Activated T-cell treated with anti-CD3 and anti-CD28 coated beads for 24 hours (primary cell): ENCODE data around the gene GPATCH2.
"Not testable (repeated sequence)": the region's sequence is repeated elsewhere in the genome, so short reads cannot be mapped to it uniquely, and the experiment has no call there.

Source experiments
- DNase-seq: peaks from one replicate; pipeline ENCODE4 v3.0.0-alpha.2; 2020; ENCODE audit warnings: low read depth

GPATCH2 gene

DNA sequence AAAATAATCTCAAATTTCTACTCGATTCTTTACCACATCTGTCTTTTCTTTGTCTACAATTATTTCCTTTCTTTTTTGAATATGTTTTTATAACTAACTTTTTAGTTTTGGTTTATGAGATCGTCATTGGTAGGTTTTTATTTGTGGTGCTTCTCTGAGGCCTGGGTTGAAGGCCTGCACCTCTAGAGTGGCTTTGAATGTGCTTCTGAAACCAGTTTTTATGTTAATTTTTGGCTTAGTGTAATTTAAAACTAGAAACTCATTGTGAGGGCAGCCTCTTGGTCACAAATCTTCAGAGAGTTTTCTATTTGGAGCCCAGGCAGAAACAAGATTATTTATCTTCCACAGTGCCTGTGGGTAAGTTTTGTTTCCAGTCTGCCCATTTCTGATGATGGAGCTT is 187.0 kb downstream of the GPATCH2 start:
- no peak for DNase-seq

DNA sequence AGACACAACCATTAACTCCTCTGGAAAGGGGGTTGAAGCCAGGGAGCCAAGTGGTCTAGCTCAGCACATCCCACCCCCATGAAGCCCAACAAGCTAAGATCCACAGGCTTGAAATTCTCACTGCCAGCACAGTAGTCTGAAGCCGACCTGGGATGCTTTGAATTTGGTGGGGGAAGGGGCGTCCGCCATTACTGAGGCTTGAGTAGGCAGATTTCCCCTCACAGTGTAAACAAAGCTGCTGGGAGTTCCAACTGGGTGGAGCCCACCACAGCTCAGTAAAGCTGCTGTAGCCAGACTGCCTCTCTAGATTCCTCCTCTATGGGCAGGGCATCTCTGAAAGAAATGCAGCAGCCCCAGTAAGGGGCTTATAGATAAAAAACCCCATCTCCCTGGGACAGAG is 193.5 kb downstream of the GPATCH2 start:
- DNase-seq: no peak

DNA sequence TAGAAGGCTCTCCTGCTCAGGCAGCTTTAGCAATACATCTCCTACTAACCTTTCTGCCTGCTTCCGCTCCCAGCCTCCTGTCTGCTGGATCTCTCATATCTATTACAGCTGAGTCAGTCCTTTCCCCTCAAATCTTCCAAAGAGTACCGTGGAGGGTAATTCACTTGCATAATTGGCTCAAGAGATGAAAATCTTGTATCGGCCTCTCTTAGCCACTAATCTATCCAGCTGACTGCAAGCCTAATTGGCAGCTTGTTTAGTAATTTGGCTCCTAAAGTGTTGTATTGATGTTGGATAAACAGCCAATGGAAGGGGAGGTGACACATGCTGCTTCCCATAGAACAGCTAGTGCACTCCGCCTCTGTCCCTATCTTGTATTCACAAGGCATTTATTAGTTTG is 195.7 kb downstream of the GPATCH2 start:
- no peak for DNase-seq

DNA sequence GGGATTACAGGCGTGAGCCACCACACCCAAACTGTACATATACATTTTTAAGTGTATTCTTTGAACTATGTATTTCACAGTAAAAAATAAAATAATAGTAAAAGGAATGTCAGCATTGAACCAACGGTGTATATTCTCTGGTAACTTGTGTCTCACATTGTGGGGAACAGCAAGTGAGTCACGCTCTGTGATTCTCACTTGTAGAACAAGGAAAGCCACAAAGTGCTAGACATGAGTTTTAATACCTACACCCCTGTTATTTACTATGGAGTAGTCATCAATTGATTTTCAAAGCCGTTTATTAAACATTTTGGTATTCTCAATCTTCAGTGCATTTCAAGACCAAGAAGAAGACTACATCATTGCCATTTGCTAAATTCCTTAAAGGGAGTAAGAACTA is 197.2 kb downstream of the GPATCH2 start:
- DNase-seq: no peak

DNA sequence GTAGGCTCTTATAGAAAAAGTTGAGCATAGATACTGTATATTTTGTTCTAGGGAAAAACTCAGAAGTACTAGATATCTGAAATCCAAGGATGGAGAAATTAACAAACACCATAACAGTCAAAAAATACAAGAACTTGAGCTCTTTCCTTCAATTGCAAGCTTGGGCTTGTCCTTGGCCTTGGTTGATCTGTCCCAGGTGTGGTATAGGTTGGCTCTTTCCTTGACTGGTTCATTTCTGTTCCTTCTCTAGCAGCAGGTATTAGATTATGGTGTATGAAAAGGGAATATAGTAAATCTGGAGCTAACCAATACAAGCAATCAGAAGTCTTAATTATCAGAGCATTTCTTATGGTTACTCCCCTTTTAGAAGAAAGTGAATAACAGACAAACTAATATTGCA is 198.6 kb downstream of the GPATCH2 start:
- DNase-seq: no peak

DNA sequence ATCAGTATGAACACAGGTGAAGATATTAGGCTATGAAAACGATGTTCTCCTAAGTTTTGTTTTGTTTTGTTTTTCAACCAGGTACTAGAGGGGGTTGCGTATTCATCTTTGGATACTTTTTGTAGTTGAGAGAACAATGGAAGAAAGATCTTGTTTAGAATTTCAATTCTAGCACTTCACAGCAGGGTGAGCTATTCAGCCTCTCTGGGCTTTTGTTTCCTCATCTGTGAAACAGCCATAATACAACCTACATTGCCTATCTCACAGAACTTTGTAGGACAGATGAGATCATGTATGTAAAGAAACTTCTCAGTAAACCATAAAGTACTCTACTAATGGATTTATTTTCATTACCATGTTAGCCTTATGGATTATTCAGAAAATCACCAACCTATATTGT is 199.5 kb downstream of the GPATCH2 start:
- DNase-seq: no peak

DNA sequence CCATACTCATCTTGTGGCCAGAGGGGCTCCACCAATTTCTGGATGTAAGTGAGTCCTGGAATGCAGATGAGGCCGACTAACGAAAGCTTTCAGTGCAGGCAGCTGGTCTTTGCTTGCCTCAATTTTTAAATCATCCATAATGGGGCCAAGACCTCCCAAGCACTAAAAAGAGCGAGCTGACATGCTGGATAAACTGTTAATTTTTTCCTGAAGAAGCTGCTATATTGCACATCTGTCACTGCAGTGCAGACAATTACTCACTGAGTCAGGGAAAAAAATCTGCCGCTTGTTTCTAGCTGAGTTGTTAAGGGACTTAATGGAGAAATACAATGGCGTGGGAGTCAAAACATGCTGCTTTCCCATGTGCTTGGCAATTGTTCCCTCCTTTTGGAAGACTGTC is 205.5 kb downstream of the GPATCH2 start:
- DNase-seq: no peak

DNA sequence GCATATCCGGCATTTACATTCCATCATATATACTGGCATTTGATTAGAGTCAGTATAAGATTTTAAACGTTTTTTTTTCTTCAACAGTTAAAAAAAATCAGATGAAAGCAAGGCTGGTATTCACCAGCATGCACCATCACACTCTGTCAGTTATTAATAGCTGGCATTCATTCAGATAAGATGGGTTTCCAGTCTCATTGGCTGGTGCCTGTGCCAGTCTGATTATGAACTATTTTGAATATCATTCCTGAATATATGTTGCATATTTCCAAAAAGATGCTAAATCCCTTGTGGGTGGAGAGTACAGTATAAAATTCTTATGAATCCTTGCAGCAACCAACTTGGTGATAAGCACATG is 211.7 kb downstream of the GPATCH2 start:
- no peak for DNase-seq

DNA sequence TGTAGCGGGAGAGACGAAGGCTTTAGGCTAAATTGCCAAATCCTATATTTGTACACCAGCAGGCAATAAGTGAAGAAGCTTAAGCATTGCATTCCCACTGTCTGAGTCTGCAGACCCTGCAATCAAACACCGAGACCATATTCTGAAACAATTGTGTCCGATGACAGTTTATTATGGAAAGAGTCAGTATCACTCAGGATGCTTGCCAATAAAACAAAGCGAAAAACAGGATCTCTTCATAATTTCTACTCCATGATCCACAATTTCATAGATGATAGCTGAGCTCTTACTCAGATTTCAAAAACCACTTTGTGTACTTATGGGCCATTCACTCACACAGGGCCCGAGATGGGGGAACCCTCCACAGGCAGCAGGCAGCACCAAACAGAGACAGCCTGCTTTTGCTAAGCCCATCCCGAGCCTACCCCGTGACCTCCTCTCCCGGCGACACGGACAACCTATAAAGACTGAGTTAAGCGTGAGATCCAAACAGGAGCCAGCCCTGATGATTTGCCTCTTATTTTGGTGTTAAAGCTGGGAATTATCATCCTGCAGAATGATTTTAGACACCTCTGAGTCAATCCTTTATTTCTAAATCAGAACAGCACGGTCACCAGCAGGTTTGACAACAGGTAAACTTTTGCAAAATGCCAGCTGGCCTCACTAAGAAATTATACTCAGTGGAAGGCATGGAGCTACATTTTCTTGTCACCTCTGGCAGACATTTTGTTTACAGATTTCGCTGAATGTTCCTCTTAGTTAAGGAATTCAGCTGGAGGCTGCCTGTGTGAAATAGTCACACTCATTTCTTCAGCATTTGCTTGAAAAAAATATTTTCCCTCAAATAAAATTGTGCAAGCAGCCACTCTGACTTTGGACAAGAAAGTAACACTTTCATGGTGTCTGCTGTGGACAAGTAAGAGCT is 212.4 kb downstream of the GPATCH2 start:
- no peak for DNase-seq

DNA sequence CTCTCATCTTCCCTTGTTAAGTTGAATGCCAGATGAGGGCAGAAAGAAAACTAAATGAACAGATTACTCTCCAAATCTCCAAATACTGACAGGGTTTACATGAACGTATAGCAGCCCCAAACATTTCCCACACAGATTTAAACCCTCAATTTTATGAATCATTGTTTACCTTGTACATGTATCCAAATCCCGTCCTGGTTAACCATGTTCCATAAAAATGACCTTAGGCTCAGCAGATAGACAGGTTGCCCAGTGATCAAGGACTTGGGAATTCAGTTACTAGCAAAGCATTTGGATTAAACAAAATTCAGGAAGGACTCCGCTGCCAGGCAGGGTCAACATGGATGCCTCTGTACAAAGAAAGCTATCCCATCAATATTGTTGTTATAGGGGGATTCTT is 213.5 kb downstream of the GPATCH2 start:
- DNase-seq: no peak

DNA sequence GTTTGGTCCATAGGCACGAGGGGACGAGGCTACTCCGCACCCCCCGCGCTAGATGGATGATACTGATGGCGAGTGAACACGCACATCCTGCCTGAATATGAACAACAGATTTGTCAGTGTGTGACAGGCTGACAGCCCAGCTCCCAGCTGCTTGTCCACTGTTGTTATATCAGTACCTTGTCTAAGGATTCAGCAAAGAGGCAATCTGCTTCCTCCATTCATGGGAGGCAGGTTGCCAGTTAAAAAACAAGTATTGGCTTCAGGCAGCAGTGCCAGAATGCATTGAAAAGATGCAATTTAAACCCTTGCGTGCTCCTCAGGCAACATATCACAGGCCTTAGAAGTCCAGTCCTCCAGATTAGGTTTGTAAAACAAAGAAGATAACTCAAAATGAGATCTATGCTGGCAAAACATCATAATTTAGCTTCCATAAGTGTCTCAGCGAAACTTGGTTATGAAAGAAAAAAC is 223.3 kb downstream of the GPATCH2 start:
- no peak for DNase-seq

DNA sequence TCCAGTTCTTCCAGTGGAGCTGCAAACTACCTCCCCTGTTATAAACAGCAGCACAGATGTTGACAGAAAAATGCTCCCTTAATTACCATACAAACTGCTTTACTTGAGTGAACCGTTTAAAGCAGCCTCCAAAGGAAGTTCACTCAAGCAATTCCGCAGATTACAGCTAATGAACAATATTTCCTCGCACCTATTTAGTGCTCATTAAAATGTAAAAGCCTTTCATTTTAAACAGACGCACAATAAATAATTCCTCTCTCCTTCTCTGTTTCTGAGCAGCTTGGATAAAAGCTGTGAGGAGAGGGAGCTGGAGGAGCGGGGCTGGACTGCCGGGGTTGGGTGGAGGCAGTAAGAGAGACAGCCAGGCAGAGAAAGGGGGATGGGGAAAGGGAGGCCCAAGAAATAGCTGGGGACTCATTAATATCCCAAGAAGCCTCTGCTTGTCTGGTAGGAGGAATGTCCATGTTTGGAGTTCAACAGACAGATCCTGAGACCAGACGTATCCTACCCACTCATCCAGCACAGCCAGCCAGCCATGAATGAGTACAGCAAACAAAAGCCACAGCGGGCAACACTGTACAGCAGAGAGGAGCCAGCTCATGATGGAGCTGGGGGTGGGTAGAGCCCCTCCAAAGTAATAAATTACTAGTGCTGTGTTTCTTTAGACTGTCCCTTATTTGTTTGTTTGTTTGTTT is 227.7 kb downstream of the GPATCH2 start:
- no peak for DNase-seq

DNA sequence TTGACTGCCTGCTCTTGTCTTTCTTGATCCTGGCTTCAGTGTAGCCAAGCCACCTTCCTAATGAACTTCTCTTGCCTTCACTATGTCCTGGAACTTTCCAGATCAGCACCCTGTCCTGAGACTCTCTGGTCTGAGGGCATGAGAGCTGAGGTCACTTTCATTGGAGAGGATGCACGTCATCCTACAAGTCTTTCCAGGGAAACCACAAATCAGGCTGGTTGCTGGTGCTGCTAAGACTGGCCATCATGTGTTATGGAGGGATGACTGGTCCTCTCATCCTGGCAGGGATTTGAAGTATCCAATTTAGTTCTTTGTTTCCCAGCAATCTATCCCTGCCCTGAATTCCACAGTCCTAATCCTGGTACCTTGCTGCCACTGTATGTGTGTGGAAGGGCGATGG is 228.6 kb downstream of the GPATCH2 start:
- DNase-seq: no peak

DNA sequence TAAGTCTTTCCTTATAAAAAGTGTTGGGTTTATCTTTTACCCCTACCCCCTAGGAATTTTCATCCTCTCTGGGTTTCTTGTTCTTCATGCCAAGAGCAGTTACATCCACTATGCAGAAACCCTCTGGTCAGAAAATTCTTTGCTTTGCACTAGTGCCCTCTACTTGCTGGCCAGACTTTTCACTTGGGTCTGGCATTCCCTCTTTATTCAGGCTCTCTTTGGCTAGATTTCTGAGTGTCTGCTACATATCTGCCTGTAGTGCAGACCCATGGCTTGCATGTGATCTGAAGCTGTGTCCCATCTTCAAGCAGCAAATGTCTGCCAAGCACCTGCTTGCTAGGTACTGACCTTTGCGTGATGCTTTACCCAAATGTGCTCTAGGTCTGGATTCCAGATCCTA is 237.0 kb downstream of the GPATCH2 start:
- DNase-seq: no peak

DNA sequence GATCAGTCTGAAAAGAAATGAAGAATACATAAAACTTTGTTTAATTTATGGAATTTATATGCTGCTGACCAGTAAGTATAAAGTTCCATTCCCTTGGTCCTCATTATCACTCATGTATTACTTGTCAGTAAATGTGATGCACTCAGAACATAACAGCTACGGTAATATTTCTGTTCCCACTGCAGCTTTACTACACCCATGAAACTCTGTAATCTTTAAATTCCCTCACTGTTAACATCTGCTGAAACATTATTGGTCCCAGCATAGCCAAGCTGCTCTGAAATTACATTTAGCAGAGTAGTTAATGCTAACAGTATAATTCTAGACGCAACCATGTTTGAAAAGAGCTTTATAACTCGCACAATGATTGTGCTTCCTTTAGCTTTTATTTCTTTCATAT is 238.4 kb downstream of the GPATCH2 start:
- no peak for DNase-seq

DNA sequence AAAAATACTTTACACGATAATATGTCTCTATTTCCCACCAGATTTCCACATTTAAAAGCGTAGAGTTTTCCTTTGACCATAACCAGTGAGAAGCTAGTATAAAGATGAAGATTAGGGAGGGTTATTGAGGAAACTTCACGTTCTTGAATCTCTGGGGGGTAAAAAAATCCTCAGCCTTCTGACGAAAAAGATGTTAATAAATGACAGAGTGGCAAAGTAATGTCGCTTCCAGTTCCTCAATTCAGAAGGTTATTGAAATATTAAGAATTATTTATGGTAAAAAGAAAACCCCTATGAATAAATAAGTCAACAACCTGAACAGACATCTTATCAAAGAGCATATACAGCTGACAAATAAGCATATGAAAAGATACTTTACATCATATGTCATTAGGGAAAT is 241.0 kb downstream of the GPATCH2 start:
- DNase-seq: no peak

DNA sequence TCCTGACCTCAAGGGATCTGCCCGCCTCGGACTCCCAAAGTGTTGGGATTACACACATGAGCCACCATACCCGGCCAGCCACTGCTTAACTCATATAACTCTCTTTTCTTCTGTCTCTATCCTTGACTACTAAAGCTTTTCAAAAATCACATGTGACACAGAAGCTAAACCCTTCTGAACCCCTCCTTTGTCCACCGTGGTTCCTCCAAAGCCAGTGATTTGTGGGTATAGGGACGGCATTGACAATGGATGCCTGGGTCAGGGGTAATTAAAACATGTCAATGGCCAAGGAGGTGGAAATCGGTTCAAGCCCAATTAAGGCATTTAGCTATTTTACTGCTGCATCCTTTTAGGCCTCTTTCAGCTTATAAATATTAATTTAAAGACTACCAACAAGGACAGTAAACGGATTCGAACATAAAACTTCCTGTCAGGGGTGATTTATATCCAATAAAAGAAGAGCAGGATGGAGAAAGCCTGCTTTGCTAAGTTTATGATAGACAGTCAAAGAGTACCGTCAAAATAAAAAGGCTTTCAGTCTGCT is 242.3 kb downstream of the GPATCH2 start:
- DNase-seq: no peak

DNA sequence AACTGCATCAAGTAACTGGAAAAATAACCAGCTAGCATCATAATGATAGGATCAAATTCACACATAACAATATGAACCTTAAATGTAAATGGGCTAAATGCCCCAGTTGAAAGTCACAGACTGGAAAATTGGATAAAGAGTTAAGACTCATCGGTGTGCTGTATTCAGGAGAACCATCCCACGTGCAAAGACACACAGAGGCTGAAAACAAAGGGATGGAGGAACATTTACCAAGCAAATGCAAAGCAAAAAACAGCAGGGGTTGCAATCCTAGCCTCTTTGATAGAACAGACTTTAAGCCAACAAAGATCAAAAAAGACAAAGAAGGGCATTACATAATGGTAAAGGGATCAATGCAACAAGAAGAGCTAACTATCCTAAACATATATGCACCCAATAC is 249.1 kb downstream of the GPATCH2 start:
- not testable (repeated sequence) for DNase-seq

DNA sequence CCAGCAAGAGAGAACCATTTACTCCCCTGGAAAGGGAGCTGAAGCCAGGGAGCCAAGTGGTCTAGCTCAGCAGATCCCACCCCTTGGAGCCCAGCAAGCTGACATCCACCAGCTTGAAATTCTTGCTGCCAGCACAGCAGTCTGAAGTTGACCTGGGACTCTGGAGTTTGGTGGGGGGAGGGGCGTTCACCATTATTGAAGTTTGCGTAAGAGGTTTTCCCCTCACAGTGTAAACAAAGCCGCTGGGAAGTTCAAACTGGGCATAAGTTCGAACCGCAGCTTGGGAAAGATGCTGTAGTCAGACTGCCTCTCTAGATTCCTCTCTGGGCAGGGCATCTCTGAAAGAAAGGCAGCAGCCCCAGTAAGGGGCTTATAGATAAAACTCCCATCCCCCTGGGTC is 251.1 kb downstream of the GPATCH2 start:
- DNase-seq: not testable (repeated sequence)

DNA sequence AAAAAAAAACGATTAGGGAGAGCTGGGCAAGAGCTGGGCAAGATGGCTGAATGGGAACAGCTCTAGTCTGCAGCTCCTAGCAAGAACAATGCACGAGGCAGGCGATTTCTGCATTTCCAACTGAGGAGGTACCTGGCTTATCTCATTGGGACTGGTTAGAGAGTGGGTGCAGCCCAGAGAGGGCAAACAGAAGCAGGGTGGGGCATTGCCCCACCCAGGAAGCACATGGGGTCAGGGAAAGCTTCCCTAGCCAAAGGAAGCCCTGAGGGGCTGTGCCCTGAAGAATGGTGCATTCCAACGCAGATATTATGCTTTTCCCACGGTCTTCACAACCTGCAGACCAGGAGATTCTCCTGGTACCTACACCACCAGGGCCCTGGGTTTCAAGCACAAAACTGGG is 251.6 kb downstream of the GPATCH2 start:
- DNase-seq: no peak
